Fibroblast of lung (primary cell): ENCODE measurements around the gene PCLO. TPM values are rescaled to one million over a fixed set of nuclear protein-coding genes. Genes with fewer than 3 reads are reported as not detected.

Experiments
- DNase-seq, 2 donors: peaks; one replicate each; pipeline versions ENCODE4 v3.0.0 to v3.0.0-alpha.2; 2010; ENCODE audit warnings: low read depth in 2 of 2
- H2AFZ ChIP-seq: 2 replicates; pipeline ENCODE4 v1.5.1; 2012; ENCODE audit warnings: low read length, control low read depth, inconsistent platforms
- H3K27ac ChIP-seq: 2 replicates; pipeline ENCODE4 v1.5.1; 2011; ENCODE audit warnings: low read length, control low read depth; ENCODE audit not compliant: insufficient read depth
- H3K27me3 ChIP-seq: 2 replicates; pipeline ENCODE4 v1.5.1; 2011; ENCODE audit warnings: mild to moderate bottlenecking, low read length; ENCODE audit not compliant: control insufficient read depth, insufficient read depth
- H3K36me3 ChIP-seq: 2 replicates; pipeline ENCODE4 v1.5.1; 2011; ENCODE audit warnings: low read length; ENCODE audit not compliant: control insufficient read depth, insufficient read depth
- H3K4me1 ChIP-seq: 2 replicates; pipeline ENCODE4 v1.5.1; 2011; ENCODE audit warnings: low read length; ENCODE audit not compliant: control insufficient read depth, insufficient read depth; ENCODE audit errors: extremely low read depth
- H3K4me2 ChIP-seq: 2 replicates; pipeline ENCODE4 v1.5.1; 2011; ENCODE audit warnings: low read length, control low read depth; ENCODE audit not compliant: insufficient read depth; ENCODE audit errors: extremely low read depth
- H3K4me3 ChIP-seq, 4 experiments: fragments of 200-600 bp in 1 of 4; sonication (generic) in 1 of 4; replicated peaks in 1 of 4; 2 replicates each; pipeline ENCODE4 v1.5.1; 2011 to 2016; ENCODE audit warnings: low read length in 4 of 4, low read depth in 3 of 4, mild to moderate bottlenecking in 3 of 4, control low read depth in 2 of 4, inconsistent platforms in 1 of 4, mixed read lengths in 1 of 4; ENCODE audit not compliant: insufficient read depth in 1 of 4; ENCODE audit errors: control extremely low read depth in 1 of 4
- H3K79me2 ChIP-seq: 2 replicates; pipeline ENCODE4 v1.5.1; 2012; ENCODE audit warnings: mild to moderate bottlenecking, low read length, inconsistent platforms; ENCODE audit not compliant: control insufficient read depth, insufficient read depth
- H3K9ac ChIP-seq: 2 replicates; pipeline ENCODE4 v1.5.1; 2011; ENCODE audit warnings: mild to moderate bottlenecking, low read length, control low read depth; ENCODE audit not compliant: insufficient read depth
- H3K9me3 ChIP-seq: 2 replicates; pipeline ENCODE4 v1.5.1; 2012; ENCODE audit warnings: low read depth, low read length; ENCODE audit not compliant: control insufficient read depth, insufficient read depth
- H4K20me1 ChIP-seq: 2 replicates; pipeline ENCODE4 v1.5.1; 2011; ENCODE audit warnings: low read length; ENCODE audit not compliant: control insufficient read depth, insufficient read depth; ENCODE audit errors: extremely low read depth
- CTCF ChIP-seq, 2 donors: IDR thresholded peaks in 1 of 2; conservative IDR thresholded peaks in 1 of 2; 1 replicate in 1 of 2; 2 replicates in 1 of 2; pipeline ENCODE4 v1.5.1; 2011 to 2012; ENCODE audit warnings: low read length in 2 of 2, control low read depth in 1 of 2, inconsistent platforms in 1 of 2, low read depth in 1 of 2, mild to moderate bottlenecking in 1 of 2
- EZH2 ChIP-seq: IDR thresholded peaks from 2 replicates; pipeline ENCODE4 v1.5.1; 2012; ENCODE audit warnings: low read length, control low read depth, mild to moderate bottlenecking; ENCODE audit errors: missing control alignments
- polyA plus RNA-seq, 2 donors: library from polyadenylated mRNA; depleted of rRNA in 1 of 2; stranded (reverse) in 1 of 2; unstranded in 1 of 2; fragments of >200 nt; gene quantifications; 2 replicates each; pipeline ENCODE4 v1.2.1, GENCODE V29; 2011 to 2012; ENCODE audit warnings: missing spikeins in 1 of 2
- total RNA-seq: library from RNA; depleted of rRNA; stranded (reverse); fragments of >200 nt; gene quantifications from 2 replicates; pipeline ENCODE4 v1.2.1, GENCODE V29; 2014

PCLO gene
- total and polyA plus RNA-seq, 2 donors (not counting 1 experiment from before 2014, with no cell fraction given) = 0.03 to 0.17 TPM

DNA sequence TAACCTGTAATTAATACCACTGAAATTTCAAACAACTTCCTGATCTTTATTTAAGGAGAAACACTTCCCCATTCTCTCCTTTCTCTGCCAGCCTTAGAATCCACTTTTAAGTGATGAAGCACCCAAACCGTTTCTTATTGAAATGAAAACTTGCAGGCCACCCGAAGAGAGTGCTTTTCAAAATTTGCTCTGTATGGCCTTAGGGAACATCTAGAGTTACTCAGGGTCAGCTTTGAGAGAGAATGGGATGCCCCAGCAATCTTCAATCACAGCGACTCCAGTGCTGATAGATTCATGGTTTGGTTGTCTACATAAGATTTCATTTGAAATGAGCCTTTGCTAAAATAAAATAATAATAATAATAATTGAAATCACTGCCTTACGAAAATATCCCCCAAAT is 323.1 kb downstream of the PCLO start:
- no peak for DNase-seq
- Histone ChIP-seq H3K27ac (no peak overlapping the region), H3K9ac (no peak overlapping the region), H3K4me3 (no peak overlapping the region), H3K4me2 (no peak overlapping the region), H3K9me3 (no peaks in the 10 kb centered on the region), H4K20me1 (no peaks in the 10 kb centered on the region), H2AFZ (no peak overlapping the region), H3K4me1 (no peaks in the 10 kb centered on the region), H3K79me2 (no peaks in the 10 kb centered on the region), H3K36me3 (no peaks in the 10 kb centered on the region), H3K27me3 (no peaks in the 10 kb centered on the region)
- TF ChIP-seq EZH2 (no peak), CTCF (conservative IDR thresholded peaks at IDR 0.05 in 1 of 2, IDR thresholded peaks at IDR 0.05 in 1 of 2; ENCODE audit: low read depth in 1 of 2, low read length in 2 of 2) (no peak)

GRCh38 chr7:82839063-82839462 is 323.6 kb downstream of the PCLO start:
- H4K20me1 ChIP-seq = no peaks in the 10 kb centered on the region
- H2AFZ ChIP-seq = no peak overlapping the region

GRCh38 chr7:82838314-82838713 is 324.4 kb downstream of the PCLO start:
- Histone ChIP-seq H3K9ac (no peak overlapping the region), H3K4me3 (no peak overlapping the region), H4K20me1 (no peaks in the 10 kb centered on the region), H2AFZ (no peak overlapping the region), H3K9me3 (no peaks in the 10 kb centered on the region), H3K27ac (no peak overlapping the region), H3K79me2 (no peaks in the 10 kb centered on the region), H3K36me3 (no peaks in the 10 kb centered on the region), H3K4me1 (no peaks in the 10 kb centered on the region), H3K4me2 (no peak overlapping the region), H3K27me3 (no peaks in the 10 kb centered on the region)
- DNase-seq = no peak
- no peak for TF ChIP-seq EZH2
- no peak for TF ChIP-seq CTCF (conservative IDR thresholded peaks at IDR 0.05 in 1 of 2, IDR thresholded peaks at IDR 0.05 in 1 of 2; ENCODE audit: low read depth in 1 of 2, low read length in 2 of 2)

More at GRCh38 chr7:82839063-82839462, 323.6 kb downstream of the PCLO start:
- Histone ChIP-seq H3K27ac (no peak overlapping the region), H3K36me3 (no peaks in the 10 kb centered on the region), H3K4me2 (no peak overlapping the region), H3K79me2 (no peaks in the 10 kb centered on the region), H3K27me3 (no peaks in the 10 kb centered on the region), H3K4me3 (no peak overlapping the region), H3K9ac (no peak overlapping the region), H3K4me1 (no peaks in the 10 kb centered on the region), H3K9me3 (no peaks in the 10 kb centered on the region)
- TF ChIP-seq EZH2 (no peak), CTCF (conservative IDR thresholded peaks at IDR 0.05 in 1 of 2, IDR thresholded peaks at IDR 0.05 in 1 of 2; ENCODE audit: low read depth in 1 of 2, low read length in 2 of 2) (no peak)
- no peak for DNase-seq
